Brain microvascular endothelial cell (primary cell): ENCODE results near the gene ZDHHC20.
A peak's percentile ranks its signal among the peaks of the same experiment; 100 is the strongest.

ENCODE experiments used
- DNase-seq: peaks from one replicate; pipeline ENCODE4 v3.0.0-alpha.2; 2020
- H3K27ac ChIP-seq: fragments of 250-450 bp; sonication (Bioruptor Pico); 2 replicates; pipeline ENCODE4 v1.5.1; 2020; ENCODE audit warnings: mild to moderate bottlenecking, moderate library complexity
- H3K27me3 ChIP-seq: fragments of 250-450 bp; sonication (Bioruptor Pico); replicated peaks from 2 replicates; pipeline ENCODE4 v1.5.1; 2020; ENCODE audit warnings: mild to moderate bottlenecking
- H3K36me3 ChIP-seq: fragments of 250-450 bp; sonication (Bioruptor Pico); replicated peaks from 2 replicates; pipeline ENCODE4 v1.5.1; 2020; ENCODE audit warnings: mild to moderate bottlenecking
- H3K4me3 ChIP-seq: 2 replicates; pipeline ENCODE4 v1.5.1; 2011; ENCODE audit warnings: low read depth, mild to moderate bottlenecking, control low read depth, low read length, moderate library complexity
- CTCF ChIP-seq: IDR thresholded peaks from 2 replicates; pipeline ENCODE4 v1.5.1; 2011; ENCODE audit warnings: low read depth, mild to moderate bottlenecking, moderate library complexity, low read length, control low read depth, inconsistent platforms; ENCODE audit errors: missing control alignments
- in situ Hi-C: cut with HindIII; loops from 2 replicates; pipeline ENCODE4 v1.10.0; 2017; ENCODE audit warnings: low sequenced_read_pairs, low pct_ligation_motif_present

ZDHHC20 gene

GRCh38 chr13:21338156-21338555, 120.9 kb downstream of the ZDHHC20 start:
- no peak overlapping the region for H3K27ac ChIP-seq
- DNase-seq: no peak
- no peaks in the 10 kb centered on the region for H3K36me3 ChIP-seq
- H3K4me3 ChIP-seq: no peak overlapping the region
- TF ChIP-seq CTCF: peak; percentile 39
- no peaks in the 10 kb centered on the region for H3K27me3 ChIP-seq
- in situ Hi-C loops: no loop called here

- Histone ChIP-seq H3K27ac (no peak overlapping the region), H3K27me3 (no peaks in the 10 kb centered on the region), H3K36me3 (no peaks in the 10 kb centered on the region), H3K4me3 (no peak overlapping the region)
- TF ChIP-seq CTCF: no peak
- DNase-seq: no peak
- in situ Hi-C loops: no loop called here
Observed at GRCh38 chr13:21336609-21337349, 122.3 kb downstream of the ZDHHC20 start.

- H3K27ac ChIP-seq: no peak overlapping the region
- in situ Hi-C loops: no loop called here
- DNase-seq: no peak
- H3K4me3 ChIP-seq: no peak overlapping the region
- no peak for TF ChIP-seq CTCF
- H3K36me3 ChIP-seq: no peaks in the 10 kb centered on the region
- H3K27me3 ChIP-seq: no peaks in the 10 kb centered on the region
Observed at GRCh38 chr13:21333186-21333585, 125.9 kb downstream of the ZDHHC20 start.

- in situ Hi-C loops: no loop called here
- Histone ChIP-seq H3K27me3 (no peaks in the 10 kb centered on the region), H3K27ac (no peak overlapping the region), H3K36me3 (no peaks in the 10 kb centered on the region), H3K4me3 (no peak overlapping the region)
- TF ChIP-seq CTCF: no peak
- peak; percentile 8 for DNase-seq
Observed at GRCh38 chr13:21330126-21330861, 128.8 kb downstream of the ZDHHC20 start.

GRCh38 chr13:21328836-21329477, 130.1 kb downstream of the ZDHHC20 start:
- Histone ChIP-seq H3K27me3 (no peaks in the 10 kb centered on the region), H3K4me3 (no peak overlapping the region), H3K36me3 (no peaks in the 10 kb centered on the region), H3K27ac (no peak overlapping the region)
- no peak for DNase-seq
- TF ChIP-seq CTCF: no peak
- in situ Hi-C loops: no loop called here
